MM.1S (cell line): ENCODE results near the gene CHN2.

Experiments used
- EZH2 ChIP-seq: fragments of 300-600 bp; sonication (generic); optimal IDR thresholded peaks from 2 replicates; pipeline ENCODE3; 2017; ENCODE audit warnings: low read depth, mild to moderate bottlenecking, antibody characterized with exemption, low read length, mixed read lengths
- EZH2phosphoT487 ChIP-seq: fragments of 300-600 bp; sonication (generic); IDR thresholded peaks from 2 replicates; pipeline ENCODE4 v1.6.1; 2018; ENCODE audit warnings: antibody characterized with exemption, low read length
- TF ChIP-seq, protein P1 (sequence below): fragments of 300-600 bp; sonication (generic); IDR thresholded peaks from 2 replicates; pipeline ENCODE4 v1.5.1; 2016; ENCODE audit warnings: antibody characterized with exemption, low read length, mixed read lengths

DNA sequence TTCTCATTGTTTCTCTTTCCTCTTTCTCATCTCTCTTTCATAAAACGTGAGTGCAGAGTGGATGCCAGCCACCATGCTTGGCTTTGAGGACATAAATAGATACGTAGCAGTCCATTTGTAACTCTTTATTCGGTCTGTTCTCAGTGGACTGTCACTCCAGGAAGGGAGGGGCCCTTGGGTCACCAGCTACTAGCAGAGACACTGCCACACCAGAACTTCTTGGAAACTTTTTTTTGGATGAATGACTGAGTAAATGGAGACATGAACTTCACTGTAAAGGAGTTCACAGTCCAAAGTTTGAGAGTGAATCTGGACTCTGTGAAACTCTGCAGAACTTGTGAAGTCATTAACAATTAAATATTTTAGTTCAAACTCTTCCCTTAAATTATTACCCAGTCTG is 20.2 kb downstream of the CHN2 start:
- TF ChIP-seq, protein P1, sequence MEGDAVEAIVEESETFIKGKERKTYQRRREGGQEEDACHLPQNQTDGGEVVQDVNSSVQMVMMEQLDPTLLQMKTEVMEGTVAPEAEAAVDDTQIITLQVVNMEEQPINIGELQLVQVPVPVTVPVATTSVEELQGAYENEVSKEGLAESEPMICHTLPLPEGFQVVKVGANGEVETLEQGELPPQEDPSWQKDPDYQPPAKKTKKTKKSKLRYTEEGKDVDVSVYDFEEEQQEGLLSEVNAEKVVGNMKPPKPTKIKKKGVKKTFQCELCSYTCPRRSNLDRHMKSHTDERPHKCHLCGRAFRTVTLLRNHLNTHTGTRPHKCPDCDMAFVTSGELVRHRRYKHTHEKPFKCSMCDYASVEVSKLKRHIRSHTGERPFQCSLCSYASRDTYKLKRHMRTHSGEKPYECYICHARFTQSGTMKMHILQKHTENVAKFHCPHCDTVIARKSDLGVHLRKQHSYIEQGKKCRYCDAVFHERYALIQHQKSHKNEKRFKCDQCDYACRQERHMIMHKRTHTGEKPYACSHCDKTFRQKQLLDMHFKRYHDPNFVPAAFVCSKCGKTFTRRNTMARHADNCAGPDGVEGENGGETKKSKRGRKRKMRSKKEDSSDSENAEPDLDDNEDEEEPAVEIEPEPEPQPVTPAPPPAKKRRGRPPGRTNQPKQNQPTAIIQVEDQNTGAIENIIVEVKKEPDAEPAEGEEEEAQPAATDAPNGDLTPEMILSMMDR: no peak
- no peak for TF ChIP-seq EZH2
- no peak for TF ChIP-seq EZH2phosphoT487
